Measurements from ENCODE around the gene RD3L.

DNA sequence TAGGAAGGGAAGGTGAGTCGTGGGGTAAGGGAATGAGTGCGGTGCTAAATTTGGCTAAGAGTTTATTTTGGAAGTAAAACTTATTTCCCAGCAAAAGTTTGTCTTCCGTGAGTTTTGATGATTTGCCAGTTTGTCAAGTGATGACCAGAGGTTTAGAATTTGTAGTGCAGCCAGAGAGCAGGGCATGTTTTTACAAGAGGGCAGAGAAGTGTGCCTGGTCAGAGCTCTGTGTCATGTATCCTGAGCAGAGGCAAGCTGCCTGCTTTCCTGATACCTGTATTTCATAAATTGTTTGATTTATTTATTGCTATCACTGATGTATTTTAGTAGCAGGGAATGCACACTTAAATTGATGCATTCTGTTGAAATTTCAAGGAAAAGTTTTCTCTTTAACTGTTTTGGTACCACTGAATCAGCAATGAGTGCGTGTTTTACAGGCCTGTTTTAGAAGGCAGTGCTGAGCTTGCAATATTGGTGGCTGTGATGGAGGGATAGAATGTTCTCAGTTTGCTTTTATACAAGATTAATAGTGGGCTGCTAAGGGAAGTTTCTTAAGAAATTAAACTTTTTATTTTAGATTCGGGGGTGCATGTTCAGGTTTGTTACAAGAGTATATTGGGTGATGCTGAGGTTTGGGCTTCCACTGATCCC, 19.7 kb upstream of the RD3L start:
- TF ChIP-seq GATA2 (IDR thresholded peaks at IDR 0.05; ENCODE audit: low read depth, low read length) (no peak), GATA3 (IDR thresholded peaks at IDR 0.05; ENCODE audit: low read depth, low read length) (no peak)
